Epithelial cell of esophagus (primary cell): Measurements from ENCODE around the gene STK24.

Source experiments
- DNase-seq: peaks from one replicate; pipeline ENCODE4 v3.0.0; 2010; ENCODE audit warnings: low read depth
- H3K4me3 ChIP-seq: 2 replicates; pipeline ENCODE4 v1.5.1; 2011; ENCODE audit warnings: mild to moderate bottlenecking, low read length, control low read depth
- TF ChIP-seq, protein P1 (sequence below): IDR thresholded peaks from 2 replicates; pipeline ENCODE4 v1.5.1; 2011; ENCODE audit warnings: low read depth, mild to moderate bottlenecking, low read length, control low read depth, inconsistent platforms; ENCODE audit not compliant: insufficient read depth; ENCODE audit errors: missing control alignments

STK24 gene

DNA sequence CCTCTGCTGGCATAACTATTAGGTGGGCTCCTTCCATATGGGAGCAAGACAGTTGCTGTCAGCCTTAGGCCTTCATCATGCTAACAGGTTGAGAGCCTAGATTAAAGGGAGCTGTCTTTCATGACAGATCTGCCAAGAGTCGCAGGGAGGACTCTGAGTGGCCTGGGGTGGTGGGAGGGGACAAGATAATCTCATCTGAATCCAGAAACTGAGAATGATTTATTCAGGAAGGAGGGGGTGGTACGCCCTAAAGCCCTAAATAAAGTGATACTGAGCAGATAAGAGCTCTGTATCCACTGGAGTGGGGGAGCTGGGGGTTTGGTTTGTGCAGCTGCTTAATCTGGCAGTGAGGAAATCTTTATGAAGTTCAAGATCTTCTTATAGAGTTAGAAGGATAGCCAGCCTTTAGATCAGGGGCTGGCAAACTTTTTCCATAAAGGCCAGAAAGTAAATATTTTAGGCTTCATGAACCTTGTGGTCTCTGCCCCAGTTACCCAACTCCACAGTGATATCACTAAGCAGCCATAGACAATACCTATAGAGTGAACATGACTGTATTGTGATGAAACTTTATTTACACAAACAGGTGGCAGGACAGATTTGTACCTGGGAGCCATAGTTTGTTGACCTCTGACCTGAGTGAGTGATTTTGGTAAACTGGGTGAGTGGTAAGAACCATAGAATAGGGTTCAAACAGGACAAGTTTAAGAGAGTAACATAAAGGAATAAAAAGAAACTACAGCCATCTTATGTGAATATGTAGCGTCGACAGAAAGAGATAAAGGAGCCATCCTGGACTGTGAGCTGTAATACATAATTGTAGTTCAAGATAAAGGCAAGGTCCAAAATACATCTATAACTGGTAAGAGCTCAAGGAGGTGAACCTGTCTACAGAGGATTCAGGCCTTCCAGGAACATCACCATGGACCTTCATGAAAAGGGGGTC lies 9.8 kb upstream of the STK24 start:
- DNase-seq: no peak
- H3K4me3 ChIP-seq: no peak overlapping the region
- TF ChIP-seq, protein P1, sequence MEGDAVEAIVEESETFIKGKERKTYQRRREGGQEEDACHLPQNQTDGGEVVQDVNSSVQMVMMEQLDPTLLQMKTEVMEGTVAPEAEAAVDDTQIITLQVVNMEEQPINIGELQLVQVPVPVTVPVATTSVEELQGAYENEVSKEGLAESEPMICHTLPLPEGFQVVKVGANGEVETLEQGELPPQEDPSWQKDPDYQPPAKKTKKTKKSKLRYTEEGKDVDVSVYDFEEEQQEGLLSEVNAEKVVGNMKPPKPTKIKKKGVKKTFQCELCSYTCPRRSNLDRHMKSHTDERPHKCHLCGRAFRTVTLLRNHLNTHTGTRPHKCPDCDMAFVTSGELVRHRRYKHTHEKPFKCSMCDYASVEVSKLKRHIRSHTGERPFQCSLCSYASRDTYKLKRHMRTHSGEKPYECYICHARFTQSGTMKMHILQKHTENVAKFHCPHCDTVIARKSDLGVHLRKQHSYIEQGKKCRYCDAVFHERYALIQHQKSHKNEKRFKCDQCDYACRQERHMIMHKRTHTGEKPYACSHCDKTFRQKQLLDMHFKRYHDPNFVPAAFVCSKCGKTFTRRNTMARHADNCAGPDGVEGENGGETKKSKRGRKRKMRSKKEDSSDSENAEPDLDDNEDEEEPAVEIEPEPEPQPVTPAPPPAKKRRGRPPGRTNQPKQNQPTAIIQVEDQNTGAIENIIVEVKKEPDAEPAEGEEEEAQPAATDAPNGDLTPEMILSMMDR: no peak

DNA sequence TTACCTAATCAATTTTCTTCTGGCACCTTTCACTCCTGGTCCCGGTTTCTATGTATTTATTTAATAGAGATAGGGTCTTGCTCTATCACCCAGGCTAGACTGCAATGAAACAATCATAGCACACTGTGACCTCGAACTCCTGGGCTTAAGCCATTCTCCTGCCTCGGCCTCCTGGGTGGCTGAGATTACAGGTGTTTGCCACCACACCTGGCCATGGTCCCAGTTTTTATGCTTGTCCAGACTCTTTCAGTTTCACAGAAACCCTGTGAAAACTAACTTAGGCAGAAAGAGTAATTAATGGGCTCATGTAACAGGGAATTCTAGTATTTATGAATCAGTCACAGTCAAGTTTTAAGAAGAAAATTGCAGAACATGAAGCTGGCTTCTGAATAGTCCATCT lies 9.0 kb upstream of the STK24 start:
- no peak overlapping the region for H3K4me3 ChIP-seq
- no peak for DNase-seq
- TF ChIP-seq, protein P1: no peak

DNA sequence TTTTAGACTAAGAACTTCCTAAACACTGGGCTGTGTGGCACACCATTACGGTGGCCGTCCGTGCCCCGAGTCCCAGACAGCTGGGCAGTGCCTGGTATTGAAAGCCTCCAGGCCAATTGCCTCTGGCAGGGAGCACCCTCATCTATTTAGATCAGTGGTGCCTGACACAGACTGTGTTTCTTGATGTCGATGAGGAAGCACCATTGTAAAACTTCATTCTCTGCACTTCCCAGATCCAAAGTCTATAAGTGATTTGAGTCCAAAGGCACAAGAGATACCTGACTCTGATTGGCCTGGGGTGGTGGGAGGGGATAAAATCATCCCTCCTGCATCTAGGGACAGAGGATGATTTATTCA lies 8.5 kb upstream of the STK24 start:
- H3K4me3 ChIP-seq: no peak overlapping the region
- DNase-seq: no peak
- TF ChIP-seq, protein P1: no peak

DNA sequence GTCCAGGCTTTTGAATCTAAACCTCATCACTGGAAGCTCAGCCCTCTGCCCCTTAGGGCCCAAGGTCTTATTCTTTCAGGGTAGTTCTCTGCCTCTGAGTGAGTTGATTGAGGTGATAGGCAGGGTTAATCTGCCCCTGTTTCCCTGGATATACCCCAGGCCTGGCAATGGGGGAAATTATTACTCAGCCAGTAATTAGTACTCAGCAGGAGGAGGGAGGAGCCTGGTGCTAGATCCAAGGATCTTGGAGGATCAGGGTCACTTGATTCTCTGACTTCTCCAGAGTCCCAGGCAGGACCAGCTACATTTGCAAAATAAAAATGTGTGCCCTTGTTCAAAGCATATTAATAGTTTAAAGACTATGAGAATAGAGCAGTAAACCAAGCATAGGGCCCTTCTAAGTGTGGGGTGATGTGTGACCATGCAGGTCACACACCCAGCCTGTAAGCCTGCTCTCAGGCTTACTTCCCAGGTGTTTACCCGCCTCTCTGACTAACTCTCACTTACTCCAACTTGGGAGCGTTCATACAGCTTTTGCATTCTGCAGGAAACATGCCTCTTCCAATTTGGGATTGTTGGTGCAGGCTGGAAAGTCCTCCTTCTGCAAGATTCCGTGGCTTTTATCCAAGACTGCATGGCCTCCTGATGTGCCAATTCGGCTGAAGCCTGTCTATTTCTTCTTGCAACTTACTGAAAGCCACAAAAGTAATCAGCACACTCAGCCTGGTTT lies 7.9 kb upstream of the STK24 start:
- peak; percentile 83 for DNase-seq

DNA sequence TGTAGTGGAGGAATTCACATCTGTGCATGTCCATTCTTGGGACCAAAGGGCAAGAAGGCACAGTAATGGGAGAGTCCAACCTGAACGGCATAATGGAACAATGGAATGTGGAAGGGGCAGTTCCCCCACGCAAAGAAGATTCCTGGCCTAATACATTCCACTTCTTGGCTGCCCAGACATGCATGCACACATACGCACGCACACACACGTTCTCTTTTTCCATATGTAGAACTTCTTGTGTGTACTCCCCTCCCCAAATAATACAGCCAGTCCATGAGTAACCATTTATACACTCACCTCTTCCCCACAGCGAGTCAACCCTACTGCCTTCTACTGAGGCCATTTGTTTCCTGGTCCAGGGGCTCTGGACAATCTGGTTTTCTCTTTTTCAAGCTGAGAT lies 6.0 kb upstream of the STK24 start:
- H3K4me3 ChIP-seq: no peak overlapping the region
- TF ChIP-seq, protein P1: no peak
- DNase-seq: peak; percentile 98

More for the DNA sequence above, 7.9 kb upstream of the STK24 start:
- TF ChIP-seq, protein P1: no peak
- H3K4me3 ChIP-seq: no peak overlapping the region

DNA sequence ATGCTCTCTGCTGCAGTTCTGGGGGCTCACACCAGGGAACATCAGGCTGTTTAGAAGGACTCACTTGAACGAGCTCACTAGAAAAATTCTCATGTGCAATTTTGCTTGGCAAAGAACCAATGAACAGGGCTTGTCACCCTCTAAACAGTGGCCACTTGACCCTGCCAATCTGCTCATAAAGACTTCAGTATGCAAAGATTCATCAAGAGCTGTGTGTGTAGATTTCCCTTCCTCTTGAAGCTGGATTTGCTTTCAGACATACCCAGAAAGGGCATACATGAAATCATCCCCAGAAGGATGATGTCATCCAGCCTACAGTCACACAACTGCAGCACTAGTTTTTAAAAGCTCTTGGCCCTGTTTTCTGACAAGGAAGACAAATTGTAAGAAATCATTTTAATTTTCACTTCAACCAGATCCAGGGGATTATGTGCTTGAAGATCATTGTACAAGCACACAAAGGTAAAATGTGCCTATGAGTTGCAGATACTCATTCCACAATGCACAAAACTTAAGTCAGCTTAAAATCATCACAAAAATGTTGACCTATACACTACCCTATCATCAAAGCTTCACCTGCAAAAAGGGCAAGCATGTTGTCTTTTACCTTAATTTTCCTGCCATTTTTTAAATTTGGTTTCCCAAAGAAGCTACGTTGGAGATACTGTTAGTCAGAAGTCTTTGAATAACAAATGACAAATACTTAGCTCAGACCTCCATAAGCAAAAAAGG lies 5.2 kb upstream of the STK24 start:
- TF ChIP-seq, protein P1: no peak
- DNase-seq: peak; percentile 89

More for the DNA sequence above, 5.2 kb upstream of the STK24 start:
- no peak overlapping the region for H3K4me3 ChIP-seq
